Testis (tissue), 2 donors: ENCODE data around the gene SFTPA2.
"Not testable (repeated sequence)": the region's sequence is repeated elsewhere in the genome, so short reads cannot be mapped to it uniquely, and the experiment has no call there.

ENCODE experiments used
- CTCF ChIP-seq, 3 experiments: fragments of 450-650 bp in 2 of 3; fragments of 200-600 bp in 1 of 3; sonication (generic) in 1 of 3; IDR thresholded peaks; one replicate each; pipeline ENCODE4 v1.5.1; 2016 to 2019; ENCODE audit warnings: antibody characterized with exemption in 3 of 3, mild to moderate bottlenecking in 2 of 3, moderate library complexity in 1 of 3
- POLR2A ChIP-seq: fragments of 450-650 bp; IDR thresholded peaks from one replicate; pipeline ENCODE4 v1.6.1; 2017; ENCODE audit warnings: antibody characterized with exemption, mild to moderate bottlenecking, moderate library complexity

GRCh38 chr10:79523157-79523853 is 36.9 kb downstream of the SFTPA2 start:
- TF ChIP-seq CTCF (IDR thresholded peaks at IDR 0.05); POLR2A: not testable (repeated sequence)
